ENCODE results near the gene TSHZ2. TPM values are rescaled to one million over a fixed set of nuclear protein-coding genes. Genes with fewer than 3 reads are reported as not detected.

TSHZ2 gene
- total RNA-seq, 1 experiment from 2014 or later, result 0.07 TPM

DNA sequence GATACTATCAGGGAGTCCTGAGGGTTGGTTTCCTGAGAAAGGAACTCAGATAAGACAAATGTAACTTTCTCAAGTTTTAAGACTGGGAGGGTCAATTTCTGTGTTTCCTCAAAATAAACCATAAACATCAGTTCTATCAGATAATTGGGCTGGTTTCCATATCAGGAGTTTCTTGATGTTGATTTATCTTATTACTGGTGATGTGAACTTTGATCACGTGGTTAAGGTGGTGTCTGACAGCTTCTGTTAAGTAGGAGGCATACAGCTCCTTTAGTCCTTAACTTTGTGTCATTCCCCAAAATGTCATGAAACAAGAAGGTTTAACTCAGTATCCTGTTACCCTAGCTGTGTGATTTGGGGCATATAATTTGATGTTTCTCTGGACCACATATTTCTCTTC is 476.3 kb downstream of the TSHZ2 start:
- intact Hi-C loops (cut with micrococcal nuclease), result no loop called here
- no peak overlapping the region for H3K9ac ChIP-seq (ENCODE audit: low read length)
- ATAC-seq (no peak), DNase-seq (ENCODE audit: low read depth, low spot score) (no peak)
- no peak overlapping the region for H3K27ac ChIP-seq (ENCODE audit: low read depth, low read length)
- no peaks in the 10 kb centered on the region for H3K9me3 ChIP-seq (ENCODE audit: control insufficient read depth in 1 of 2, insufficient read depth in 1 of 2, low read depth in 1 of 2, low read length in 2 of 2)
- no peaks in the 10 kb centered on the region for H3K36me3 ChIP-seq (ENCODE audit: control insufficient read depth in 1 of 2, insufficient read depth in 2 of 2, low read length in 2 of 2)
- ChIA-PET RAD21 (ENCODE audit: low non-redundant PET in 1 of 2, low total read pairs in 2 of 2, uncharacterized antibody in 2 of 2, unreplicated experiment in 2 of 2) (no interaction called here), POLR2A (no interaction called here), CTCF (no interaction called here)
- no peak overlapping the region for H3K4me2 ChIP-seq (ENCODE audit: low read length)
- no peaks in the 10 kb centered on the region for H3K4me1 ChIP-seq (ENCODE audit: control insufficient read depth in 1 of 2, insufficient read depth in 2 of 2, low read length in 2 of 2)
- H2AFZ ChIP-seq (ENCODE audit: low read depth, low read length, poor library complexity, severe bottlenecking), result no peak overlapping the region
- BruUV-seq (replicated peaks), result no TSS peak
- no peaks in the 10 kb centered on the region for H3K9me2 ChIP-seq (ENCODE audit: insufficient read depth)
- H3K4me3 ChIP-seq (replicated peaks in 1 of 2; ENCODE audit: low read depth in 1 of 2, low read length in 2 of 2), result no peak overlapping the region
- H3K27me3 ChIP-seq (ENCODE audit: insufficient read depth, low read length), result no peaks in the 10 kb centered on the region
- H3K79me2 ChIP-seq (ENCODE audit: insufficient read depth, low read length), result no peaks in the 10 kb centered on the region
- H4K20me1 ChIP-seq (ENCODE audit: insufficient read depth), result no peaks in the 10 kb centered on the region
- TF ChIP-seq RAD21 (IDR thresholded peaks at IDR 0.05; ENCODE audit: low read depth), result no peak
- TF ChIP-seq, protein P1, sequence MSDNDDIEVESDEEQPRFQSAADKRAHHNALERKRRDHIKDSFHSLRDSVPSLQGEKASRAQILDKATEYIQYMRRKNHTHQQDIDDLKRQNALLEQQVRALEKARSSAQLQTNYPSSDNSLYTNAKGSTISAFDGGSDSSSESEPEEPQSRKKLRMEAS (IDR thresholded peaks at IDR 0.05), result no peak
- no peak for TF ChIP-seq SP1 (IDR thresholded peaks at IDR 0.05; ENCODE audit: low read depth)
- TF ChIP-seq, protein P2, sequence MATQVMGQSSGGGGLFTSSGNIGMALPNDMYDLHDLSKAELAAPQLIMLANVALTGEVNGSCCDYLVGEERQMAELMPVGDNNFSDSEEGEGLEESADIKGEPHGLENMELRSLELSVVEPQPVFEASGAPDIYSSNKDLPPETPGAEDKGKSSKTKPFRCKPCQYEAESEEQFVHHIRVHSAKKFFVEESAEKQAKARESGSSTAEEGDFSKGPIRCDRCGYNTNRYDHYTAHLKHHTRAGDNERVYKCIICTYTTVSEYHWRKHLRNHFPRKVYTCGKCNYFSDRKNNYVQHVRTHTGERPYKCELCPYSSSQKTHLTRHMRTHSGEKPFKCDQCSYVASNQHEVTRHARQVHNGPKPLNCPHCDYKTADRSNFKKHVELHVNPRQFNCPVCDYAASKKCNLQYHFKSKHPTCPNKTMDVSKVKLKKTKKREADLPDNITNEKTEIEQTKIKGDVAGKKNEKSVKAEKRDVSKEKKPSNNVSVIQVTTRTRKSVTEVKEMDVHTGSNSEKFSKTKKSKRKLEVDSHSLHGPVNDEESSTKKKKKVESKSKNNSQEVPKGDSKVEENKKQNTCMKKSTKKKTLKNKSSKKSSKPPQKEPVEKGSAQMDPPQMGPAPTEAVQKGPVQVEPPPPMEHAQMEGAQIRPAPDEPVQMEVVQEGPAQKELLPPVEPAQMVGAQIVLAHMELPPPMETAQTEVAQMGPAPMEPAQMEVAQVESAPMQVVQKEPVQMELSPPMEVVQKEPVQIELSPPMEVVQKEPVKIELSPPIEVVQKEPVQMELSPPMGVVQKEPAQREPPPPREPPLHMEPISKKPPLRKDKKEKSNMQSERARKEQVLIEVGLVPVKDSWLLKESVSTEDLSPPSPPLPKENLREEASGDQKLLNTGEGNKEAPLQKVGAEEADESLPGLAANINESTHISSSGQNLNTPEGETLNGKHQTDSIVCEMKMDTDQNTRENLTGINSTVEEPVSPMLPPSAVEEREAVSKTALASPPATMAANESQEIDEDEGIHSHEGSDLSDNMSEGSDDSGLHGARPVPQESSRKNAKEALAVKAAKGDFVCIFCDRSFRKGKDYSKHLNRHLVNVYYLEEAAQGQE (IDR thresholded peaks at IDR 0.05; ENCODE audit: low read depth), result no peak
- TF ChIP-seq JUND (IDR thresholded peaks at IDR 0.05), result no peak

DNA sequence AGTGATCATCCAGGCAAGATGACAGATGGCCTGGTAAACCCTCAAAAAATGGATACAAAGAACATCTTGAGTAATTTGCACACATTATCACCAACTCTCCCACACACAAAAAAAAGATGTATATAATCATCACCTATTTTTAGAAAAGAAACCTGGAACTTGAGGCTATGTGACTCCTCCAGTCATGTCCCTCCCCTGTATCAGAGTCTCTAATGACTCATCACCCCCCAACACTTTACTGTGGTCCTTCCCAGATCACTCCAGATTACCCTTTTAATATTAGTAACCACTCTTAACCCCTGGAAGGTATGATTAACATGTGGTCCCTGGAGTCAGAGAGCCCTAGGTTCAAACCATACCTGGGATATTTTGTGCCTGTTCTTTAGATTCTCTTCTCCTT is 476.7 kb downstream of the TSHZ2 start:
- RAD21 ChIA-PET (ENCODE audit: low non-redundant PET in 1 of 2, low total read pairs in 2 of 2, uncharacterized antibody in 2 of 2, unreplicated experiment in 2 of 2), result no interaction called here
- Histone ChIP-seq H3K27me3 (ENCODE audit: insufficient read depth, low read length) (no peaks in the 10 kb centered on the region), H3K4me2 (ENCODE audit: low read length) (no peak overlapping the region), H4K20me1 (ENCODE audit: insufficient read depth) (no peaks in the 10 kb centered on the region), H3K9ac (ENCODE audit: low read length) (no peak overlapping the region), H3K9me2 (ENCODE audit: insufficient read depth) (no peaks in the 10 kb centered on the region), H3K9me3 (ENCODE audit: control insufficient read depth in 1 of 2, insufficient read depth in 1 of 2, low read depth in 1 of 2, low read length in 2 of 2) (no peaks in the 10 kb centered on the region), H3K27ac (ENCODE audit: low read depth, low read length) (no peak overlapping the region), H2AFZ (ENCODE audit: low read depth, low read length, poor library complexity, severe bottlenecking) (no peak overlapping the region), H3K4me3 (replicated peaks in 1 of 2; ENCODE audit: low read depth in 1 of 2, low read length in 2 of 2) (no peak overlapping the region), H3K79me2 (ENCODE audit: insufficient read depth, low read length) (no peaks in the 10 kb centered on the region), H3K36me3 (ENCODE audit: control insufficient read depth in 1 of 2, insufficient read depth in 2 of 2, low read length in 2 of 2) (no peaks in the 10 kb centered on the region), H3K4me1 (ENCODE audit: control insufficient read depth in 1 of 2, insufficient read depth in 2 of 2, low read length in 2 of 2) (no peaks in the 10 kb centered on the region)
- ATAC-seq (no peak), DNase-seq (ENCODE audit: low read depth, low spot score) (no peak)
- intact Hi-C loops (cut with micrococcal nuclease), result no loop called here
- no TSS peak for BruUV-seq (replicated peaks)
- CTCF ChIA-PET, result no interaction called here
- TF ChIP-seq ELF1 (IDR thresholded peaks at IDR 0.05; ENCODE audit: borderline replicate concordance, low read depth) (no peak), CBX3 (IDR thresholded peaks at IDR 0.05; ENCODE audit: low read depth) (no peak), ZFX (IDR thresholded peaks at IDR 0.05) (no peak)
- TF ChIP-seq, protein P1 (IDR thresholded peaks at IDR 0.05), result no peak
- TF ChIP-seq, protein P2 (IDR thresholded peaks at IDR 0.05; ENCODE audit: low read depth), result no peak
- TF ChIP-seq, protein P3, sequence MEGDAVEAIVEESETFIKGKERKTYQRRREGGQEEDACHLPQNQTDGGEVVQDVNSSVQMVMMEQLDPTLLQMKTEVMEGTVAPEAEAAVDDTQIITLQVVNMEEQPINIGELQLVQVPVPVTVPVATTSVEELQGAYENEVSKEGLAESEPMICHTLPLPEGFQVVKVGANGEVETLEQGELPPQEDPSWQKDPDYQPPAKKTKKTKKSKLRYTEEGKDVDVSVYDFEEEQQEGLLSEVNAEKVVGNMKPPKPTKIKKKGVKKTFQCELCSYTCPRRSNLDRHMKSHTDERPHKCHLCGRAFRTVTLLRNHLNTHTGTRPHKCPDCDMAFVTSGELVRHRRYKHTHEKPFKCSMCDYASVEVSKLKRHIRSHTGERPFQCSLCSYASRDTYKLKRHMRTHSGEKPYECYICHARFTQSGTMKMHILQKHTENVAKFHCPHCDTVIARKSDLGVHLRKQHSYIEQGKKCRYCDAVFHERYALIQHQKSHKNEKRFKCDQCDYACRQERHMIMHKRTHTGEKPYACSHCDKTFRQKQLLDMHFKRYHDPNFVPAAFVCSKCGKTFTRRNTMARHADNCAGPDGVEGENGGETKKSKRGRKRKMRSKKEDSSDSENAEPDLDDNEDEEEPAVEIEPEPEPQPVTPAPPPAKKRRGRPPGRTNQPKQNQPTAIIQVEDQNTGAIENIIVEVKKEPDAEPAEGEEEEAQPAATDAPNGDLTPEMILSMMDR (IDR thresholded peaks at IDR 0.05 in 2 of 3, conservative IDR thresholded peaks at IDR 0.05 in 1 of 3; ENCODE audit: borderline replicate concordance in 1 of 3, insufficient read depth in 1 of 3, low read depth in 2 of 3, low read length in 2 of 3), result no peak
- POLR2A ChIA-PET, result no interaction called here

All from HCT116 (cell line).